ENCODE results near the gene SARNP.

Gene SARNP

DNA sequence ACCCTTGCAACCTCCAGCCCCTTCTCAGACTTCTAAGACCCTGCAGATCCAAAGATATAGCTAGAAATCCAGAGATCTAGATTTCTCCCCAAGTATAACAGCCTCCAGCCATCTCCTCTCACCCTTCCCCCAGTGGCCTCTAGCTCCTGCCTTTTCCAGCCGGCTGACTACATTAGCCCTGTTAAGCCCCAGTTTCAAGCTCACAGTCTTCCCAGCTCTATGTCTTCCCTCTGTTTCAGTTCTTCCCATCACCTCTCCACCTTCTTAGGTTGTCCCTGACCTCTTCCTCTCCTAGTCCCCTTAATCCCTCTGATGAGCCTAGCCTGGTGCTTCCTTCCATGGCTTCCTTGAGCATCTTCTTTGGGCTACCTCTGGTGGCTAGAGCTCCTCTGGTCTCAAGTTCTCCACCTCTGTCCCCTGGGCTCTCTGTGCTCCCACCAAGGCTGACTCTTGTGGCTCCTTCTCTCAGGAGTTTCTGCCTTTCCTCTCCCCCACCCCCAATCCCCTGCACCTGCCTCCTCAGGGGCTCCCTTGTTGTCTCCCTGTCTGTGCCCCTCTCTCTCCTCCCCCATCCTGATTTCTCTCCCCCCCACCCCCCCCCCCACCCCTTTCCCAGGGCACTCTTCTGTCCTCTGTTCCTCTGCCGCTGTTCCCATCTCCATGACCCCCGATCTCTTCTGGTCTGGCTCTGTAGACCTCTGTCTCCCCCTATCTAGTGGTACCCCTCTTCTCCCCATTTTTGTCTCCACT is 75.4 kb downstream of the SARNP start:
- no peak for DNase-seq

DNA sequence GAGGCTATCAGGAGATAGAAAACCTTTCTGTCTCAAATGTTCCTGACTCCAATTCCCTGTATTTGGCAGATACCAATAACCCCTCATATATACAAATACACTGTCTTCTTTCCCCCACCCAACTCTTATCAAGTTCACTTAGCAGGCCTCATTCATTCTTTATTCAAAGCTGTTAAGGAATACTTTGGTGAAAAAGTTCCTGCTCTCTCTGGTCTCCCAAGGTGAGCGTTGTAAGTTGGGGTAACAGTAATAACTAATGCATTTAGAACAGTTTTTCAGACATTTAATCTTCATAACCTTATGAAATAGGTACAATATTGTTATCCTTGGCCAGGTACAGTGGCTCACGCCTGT is 78.5 kb downstream of the SARNP start:
- DNase-seq, result no peak

DNA sequence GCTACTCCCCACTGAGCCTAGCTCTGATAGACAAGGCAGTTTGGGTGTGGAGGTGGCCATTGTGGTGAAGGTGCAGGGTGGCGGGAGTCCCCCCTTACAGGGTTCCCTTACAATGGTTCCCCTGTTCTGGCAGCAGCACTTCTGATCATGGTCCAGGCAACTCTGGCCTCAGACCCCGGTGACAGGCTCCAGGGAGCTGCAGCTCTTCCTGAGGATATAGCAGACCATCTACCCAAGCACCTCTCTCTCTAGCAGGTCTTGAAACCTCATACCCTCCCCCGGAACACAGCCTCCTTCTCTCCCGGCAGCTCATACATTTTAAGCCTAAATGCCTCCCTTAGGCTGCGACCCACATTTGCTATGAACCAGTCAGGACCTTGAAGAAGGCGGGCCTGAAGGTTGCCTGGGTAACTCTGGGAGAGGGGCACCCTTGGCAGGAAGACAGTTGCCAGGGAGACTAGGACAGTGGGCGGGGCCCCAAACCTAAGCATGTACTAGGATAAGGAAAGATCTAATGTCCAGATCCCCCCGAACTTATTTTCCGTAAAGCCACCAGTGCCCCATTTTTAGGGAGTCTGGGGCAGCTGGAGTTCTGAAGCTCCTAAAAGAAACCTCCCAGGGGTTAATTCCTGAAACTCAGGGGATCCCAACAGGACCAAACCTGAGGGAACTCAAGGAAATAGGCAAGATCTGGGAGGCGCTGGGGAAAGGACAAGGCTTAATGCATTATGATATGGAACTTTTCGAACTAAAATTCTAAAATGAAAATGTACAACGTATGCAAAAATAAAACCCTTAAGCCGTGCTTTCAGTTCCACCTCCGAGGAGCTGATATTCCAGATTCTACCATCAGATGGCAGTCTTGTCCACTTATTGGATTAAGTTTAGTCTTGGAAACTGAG is 79.2 kb downstream of the SARNP start:
- peak; percentile 72 to 89 for DNase-seq

DNA sequence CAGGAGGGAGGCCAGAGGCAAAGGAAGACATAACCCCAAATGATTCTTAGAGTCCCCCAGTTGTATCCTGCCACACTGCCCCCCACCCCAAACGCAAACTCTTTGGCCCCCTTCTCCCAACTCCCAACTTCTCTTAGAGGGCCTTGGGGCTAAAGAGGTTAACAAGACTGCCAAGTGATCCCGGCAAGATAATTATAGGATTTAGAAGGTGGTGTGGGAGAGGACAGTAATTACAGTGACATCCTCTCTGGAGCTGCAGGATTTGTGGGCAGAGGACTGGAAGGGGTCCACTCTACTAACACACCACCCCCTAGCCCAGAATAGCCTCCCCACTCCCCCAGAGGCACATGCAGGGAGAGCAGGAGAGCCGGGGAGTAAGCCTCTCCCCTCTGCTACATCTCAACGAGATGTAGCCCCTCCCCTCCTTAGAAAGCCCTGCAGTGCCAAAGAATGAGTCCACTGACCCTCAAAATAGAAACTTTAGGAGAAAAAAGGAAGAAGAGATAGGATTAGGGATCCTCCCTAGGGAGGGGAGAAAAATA is 79.9 kb downstream of the SARNP start:
- no peak for DNase-seq

DNA sequence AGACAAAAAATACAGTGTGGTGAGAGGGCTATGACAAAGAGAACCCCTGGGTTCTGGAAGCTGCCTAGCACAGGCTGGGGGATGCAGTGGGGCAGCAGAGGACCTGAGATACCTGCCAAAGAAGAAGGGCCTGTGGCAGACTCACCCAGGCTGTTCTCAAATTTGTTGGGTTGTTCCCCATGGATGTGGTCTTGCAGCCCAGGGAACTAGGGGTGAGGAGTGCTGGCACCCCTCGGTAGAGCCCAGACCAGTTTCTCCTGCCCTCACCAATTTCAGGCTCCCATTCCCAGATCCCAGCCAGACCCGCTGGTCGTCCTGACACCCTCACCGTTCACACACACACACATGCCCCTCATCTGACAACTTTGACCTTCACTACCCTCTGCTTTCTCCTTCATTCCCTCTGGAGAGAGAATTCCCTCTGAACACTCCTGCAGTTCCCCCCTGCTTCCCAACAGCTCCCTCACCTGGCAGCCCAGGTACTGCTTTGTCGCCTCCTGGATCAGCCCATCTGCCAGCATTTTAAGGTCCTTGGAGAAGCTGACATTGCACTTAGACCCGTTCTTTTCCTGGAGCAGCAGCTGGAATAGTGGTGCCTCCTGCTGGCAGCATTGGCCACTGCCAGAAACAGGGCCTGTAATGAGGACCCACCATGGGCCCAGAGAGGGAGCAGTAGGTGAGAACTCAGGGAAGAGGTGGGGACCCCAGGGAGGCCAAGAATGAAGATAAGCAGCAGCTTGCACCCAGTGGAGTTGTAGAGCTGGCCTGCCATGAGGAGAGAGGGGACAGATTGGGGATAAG is 80.5 kb downstream of the SARNP start:
- DNase-seq, result peak; percentile 49 to 51

DNA sequence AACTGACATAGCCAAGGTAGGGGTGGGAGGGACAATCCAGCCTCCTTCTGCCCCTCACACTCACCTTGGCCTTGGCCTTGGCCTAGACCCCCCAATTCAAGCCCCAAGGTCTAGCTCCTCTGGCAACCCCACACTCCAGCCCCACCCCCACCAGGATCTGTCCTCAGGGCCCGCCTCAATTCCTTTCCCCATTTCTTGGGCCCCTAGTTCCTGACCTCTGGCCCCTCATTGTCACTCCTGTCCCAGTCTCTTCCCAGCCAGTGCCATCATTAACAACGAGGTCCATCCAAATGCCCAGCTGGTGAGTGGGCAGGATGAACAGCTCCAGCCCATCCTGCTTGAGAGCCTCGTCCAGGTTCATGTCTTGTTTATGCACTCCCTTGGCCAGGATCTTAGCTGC is 81.4 kb downstream of the SARNP start:
- no peak for DNase-seq

DNA sequence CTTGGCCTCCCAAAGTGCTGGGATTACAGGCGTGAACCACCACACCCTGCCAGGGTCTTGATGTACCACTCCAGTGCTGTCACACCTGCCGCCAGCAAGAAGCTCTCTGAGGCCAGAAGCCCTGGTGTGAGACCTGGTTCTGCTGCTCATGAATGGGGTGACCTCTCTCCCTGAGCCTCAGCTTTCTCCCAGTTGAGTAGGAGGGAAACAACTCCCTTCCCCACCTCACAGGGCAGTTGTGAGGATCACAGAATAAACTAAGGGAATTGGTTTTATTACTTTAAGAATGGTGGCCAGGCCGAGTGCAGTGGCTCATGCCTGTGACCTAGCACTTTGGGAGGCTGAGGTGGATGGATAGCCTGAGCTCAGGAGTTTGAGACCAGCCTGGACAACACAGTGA is 82.9 kb downstream of the SARNP start:
- no peak for DNase-seq

DNA sequence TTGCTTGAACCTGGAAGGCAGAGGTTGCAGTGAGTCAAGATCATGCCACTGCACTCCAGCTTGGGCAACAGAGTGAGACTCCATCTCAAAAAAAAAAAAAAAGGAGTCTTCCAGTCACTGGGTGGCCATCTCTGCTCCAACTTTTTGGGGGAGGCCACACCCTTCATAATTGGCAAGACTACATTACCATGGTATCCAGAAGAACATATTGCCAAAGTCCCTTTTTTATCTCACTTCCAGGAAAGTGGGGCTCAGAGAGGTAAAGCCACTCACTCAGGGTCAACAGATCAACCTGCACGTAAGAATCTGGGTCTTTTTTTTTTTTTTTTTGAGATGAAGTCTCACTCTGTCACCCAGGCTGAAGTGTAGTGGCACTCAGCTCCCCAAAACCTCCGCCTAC is 83.7 kb downstream of the SARNP start:
- no peak for DNase-seq

DNA sequence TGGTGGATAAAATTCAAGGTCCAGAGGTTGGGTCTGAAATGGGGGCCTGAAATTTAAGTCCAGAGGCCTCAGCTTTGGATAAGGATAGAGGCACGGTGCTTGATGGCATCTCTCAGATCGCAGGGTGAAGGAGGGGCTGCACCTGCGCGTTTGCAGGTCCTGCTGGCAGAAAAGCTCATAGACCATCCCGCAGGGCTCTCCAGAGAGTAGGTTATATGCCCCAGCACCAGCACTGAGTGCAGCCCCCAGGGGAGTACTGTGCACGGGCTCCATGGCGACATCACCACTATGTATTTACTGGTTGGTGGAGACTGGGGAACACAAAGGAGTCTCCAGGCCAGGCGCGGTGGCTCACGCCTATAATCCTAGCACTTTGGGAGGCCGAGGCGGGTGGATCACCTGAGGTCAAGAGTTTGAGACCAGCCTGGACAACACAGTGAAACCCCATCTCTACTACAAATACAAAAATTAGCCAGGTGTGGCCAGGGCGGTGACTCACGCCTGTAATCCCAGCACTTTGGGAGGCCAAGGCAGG is 84.4 kb downstream of the SARNP start:
- DNase-seq, result no peak

DNA sequence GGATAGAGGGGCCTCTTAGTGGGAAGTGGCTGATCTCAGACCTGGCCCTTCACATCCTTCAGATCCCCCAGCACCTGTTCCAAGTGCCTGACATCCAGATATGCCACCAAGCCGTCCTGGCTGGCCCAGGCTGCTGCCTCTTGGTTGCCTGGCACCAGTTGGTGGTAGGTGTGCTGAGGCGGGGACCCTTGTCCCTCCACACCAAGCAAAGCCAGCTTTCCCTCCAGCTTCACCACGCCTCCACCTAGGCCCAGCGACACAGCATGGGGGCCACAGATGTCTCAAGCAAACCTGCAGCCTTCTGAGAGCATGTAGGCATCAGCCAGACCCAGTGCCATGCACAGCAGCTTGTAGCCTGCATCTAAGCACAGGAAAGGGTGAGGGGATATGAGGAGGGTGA is 85.2 kb downstream of the SARNP start:
- DNase-seq, result no peak

DNA sequence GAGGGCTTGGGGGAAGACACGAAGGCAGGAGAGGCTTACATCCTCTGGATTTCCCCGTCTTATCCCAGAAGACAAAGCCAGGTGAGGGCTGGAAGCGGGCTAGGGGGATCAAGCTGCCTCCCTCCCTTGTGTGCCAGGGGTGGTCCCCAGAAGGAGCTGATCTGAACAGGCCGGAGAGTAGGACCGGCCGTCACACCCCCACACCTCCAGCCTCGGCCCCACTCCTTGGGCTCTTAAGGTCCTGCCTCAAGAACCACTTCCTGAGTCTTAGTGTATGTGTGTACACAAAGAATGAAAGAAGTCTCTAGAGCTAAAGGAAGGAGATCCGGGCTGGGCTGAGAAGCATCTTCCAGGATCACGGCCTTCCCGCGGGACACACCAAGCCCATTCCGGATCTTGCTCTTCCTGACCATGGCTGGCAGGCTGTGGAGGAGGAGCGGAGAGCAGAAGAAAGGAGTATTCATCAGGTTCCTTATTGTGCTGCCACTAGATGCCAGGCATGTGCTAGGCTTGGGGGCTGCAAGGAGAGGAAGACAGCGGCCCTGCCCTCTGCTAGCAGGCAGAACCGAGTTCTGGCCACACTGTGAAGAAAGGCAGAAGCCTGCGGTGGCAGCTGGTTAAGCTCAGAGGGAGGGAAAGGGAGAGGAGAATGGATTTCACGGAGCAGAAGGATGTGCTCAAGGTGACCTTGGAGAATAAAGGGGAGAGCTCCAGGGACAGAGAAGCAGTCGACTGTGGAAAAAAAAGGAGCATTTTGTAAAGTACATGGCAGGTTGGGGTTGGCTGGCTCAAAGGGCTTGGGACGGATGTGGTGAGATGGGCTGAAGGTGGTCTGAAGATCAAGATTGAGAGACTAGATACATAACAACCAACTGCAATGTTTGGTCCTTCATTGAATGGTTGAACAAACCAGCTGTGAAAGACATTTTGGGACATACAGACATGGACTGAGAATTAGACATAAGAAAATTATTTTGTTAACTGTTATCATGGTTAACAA is 87.4 kb downstream of the SARNP start:
- no peak for DNase-seq

DNA sequence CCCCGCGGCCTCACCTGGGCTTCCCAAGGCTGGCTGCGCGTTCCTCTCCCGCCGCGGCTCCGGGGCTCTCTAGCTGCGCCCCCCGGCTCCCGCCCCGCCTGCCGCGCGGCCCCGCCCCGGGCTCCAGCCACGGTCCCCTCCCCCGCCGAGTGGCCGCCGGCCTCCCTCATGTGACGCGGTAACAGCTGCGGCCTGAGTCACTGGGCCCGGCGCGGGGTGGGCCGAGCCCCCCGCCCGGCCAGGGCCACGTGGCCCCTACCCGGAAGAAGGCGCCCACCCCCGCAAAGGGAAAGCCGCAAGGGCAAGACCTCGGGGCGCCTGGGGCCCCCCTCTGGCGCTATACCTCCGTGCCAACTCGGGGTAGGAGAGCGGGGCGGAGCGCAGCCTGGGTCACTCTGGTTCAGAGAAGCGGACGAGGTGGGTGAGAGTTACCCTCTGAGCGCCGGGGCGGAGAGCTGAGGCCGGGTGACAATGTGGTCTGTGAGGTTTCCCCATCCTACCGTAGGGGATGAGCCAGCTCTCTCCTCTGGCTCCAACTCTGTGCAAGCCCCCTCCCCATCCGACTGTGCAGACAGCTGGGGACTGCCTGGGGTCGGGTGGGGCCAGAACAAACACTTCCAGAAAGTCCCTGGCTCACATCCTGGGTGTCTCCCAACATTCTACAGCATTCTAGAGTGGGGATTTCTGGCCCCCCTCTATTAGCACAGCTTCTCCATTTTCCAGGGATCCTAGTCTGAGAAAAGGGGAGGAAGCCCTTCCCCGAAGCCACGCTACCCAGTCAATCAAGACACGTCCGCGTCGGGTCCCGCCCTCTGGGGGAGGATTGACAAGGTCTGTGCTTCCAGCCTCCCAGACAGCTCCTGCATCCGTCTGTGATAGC is 88.3 kb downstream of the SARNP start, which contains the start of gene CD63:
Gene CD63, minus strand, starts transcription at position 71 of the 880 bp plus-strand sequence. CDS start 668 bp downstream, outside the sequence.
- DNase-seq, result peak; percentile 66 to 78

DNA sequence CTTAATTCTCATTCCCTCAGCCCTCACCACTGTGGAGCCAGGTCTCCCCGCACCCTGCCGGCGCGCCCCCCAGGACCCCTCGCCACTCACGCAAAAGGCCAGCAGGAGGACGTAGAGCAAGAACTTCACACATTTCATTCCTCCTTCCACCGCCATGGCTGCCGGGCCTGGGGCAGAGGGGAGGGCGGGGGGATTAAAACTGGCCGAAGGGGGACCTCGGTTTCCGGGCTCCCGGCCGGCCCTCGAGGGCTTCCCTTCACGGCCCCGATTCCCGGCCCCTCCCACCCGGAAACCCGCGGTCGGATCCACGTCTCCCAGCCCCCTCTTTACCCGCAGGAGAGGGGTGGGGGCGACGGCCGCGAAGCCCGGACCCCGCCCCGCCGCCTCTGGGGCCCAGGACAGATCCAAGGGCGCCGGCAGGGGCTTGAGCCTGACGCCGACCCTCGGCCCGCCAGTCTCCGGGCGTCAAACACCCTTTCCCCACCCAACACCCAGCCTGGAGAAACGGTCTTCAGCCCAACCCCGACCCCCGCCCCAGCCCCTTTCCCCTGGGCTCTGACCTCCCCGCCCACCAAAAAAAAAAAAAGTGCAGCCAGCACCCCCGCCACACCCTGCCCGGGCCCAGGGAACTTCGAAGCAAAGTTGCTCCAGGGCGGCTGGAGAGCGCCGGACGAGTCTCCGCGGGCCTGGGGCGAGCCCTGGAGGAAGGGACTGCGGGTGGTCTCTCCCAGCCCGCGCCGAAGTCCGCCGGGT is 89.2 kb downstream of the SARNP start:
- DNase-seq, result peak in 1 of 2 donors; percentile 32

DNA sequence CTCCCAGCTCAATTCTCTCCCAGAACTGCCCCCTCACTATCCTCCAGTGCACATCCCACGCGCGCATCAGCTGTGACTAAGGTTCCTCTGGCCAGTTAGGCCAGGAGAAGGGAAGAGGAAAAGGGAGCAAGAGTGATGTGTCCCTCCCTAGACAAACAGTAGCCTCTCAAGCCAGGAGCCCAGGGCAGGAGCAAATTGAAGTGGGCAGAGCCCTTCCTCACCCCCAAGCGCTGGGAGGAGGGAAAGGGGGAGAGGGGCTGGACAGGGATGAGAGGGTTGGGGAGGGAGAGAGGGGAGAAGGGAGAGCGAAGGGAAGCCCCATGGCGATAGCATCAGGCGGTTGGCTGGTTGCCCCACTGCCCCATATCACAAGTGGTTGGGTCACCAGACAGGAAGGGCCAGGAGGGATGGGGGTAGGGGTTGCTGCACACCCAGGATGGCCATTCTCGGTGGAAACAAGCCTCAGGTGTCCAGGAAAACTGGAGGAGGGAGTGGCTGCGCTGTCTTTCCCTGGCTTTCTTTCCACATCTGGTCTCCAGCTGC is 89.8 kb downstream of the SARNP start:
- no peak for DNase-seq

DNA sequence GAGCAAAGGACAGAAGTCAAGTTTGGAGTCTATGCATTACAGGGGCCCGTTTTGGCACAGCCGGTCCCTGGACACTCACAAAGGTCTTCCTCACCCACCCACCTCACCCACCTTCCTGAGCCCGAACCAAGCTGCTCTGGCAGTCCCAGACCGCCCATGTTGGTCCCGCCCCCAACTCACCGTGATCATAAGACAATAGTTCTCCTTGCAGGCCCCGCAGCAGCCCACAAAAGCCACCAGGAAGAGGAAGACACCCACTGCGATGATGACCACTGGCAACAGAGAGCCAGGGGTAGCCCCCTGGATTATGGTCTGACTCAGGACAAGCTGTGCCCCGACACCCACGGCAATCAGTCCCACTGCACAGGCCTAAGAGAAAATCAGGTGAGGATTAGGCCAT is 90.6 kb downstream of the SARNP start:
- no peak for DNase-seq

DNA sequence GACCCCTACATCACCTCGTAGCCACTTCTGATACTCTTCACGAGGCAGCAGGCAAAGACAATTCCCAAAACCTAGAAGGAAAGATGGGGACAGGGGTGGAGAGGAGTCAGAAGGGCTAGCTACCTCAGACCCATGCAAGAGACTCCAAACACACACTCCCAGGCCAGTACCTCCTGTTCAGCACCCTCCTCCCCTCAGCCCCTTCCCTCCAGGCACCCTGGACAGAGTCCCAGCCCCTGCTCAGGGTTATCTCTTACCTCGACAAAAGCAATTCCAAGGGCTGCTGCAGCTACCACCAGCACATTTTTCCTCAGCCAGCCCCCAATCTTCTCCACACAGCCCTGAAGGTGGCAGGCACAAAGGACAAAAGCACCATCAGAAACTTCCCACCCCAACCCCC is 92.0 kb downstream of the SARNP start:
- DNase-seq, result no peak

DNA sequence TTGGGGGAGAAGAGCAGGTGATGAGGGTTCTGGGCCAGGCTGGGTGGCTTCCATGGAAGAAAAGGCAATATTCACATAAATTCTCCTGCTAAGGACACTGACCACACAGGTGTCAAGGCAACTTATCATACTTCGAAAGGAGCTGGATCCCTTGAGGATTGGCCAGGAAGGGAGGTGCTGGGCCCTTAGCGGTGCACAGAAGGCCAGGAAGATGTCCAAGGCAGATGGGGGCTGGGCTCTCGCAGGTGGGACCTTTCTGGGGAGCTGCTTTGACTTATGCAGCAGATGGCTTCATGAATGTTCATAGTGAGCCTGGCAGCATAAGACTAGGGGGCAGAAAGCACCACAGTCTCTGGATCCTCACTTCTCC is 92.6 kb downstream of the SARNP start:
- no peak for DNase-seq

DNA sequence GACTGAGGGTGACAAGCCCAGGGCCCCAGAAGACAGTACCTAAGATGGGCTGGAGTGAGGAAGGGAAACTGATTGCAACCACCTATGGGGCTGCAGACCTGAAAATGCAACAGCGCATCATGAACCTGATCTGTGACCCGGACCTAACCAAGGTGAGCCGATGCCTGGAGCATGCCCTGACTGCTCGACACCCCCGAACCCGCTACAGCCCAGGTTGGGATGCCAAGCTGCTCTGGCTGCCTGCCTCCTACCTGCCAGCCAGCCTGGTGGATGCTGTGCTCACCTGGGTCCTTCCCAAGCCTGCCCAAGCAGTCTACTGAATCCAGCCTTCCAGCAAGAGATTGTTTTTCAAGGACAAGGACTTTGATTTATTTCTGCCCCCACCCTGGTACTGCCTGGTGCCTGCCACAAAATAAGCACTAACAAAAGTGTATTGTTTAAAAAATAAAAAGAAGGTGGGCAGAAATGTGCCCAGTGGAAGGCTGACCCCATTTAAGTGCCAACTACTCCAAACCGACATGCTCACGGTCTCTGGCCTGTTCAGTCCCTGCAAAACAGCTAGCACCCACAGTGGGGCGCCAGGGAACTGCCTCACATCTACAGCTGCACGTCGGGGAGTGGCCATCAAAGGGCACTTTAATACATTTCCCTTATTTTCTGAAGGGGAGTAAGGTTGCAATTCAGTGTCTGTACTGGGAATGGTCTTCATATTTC is 93.1 kb downstream of the SARNP start:
- DNase-seq, result peak; percentile 60 to 63
